Left lobe of liver (tissue), 2 donors: ENCODE data around the gene NTF3. TPM values are rescaled to one million over a fixed set of nuclear protein-coding genes. Genes with fewer than 3 reads are reported as not detected.

Experiments
- ATAC-seq: fragments of 200-7000 bp; cut with Tn5 transposase; one replicate; pipeline ENCODE4 v1.9.1; 2020; ENCODE audit warnings: mild to moderate bottlenecking, moderate library complexity
- DNase-seq: peaks from one replicate; pipeline ENCODE4 v3.0.0-alpha.2; 2020; ENCODE audit warnings: low spot score
- total RNA-seq: library from RNA; stranded (reverse); gene quantifications from one replicate; pipeline ENCODE4 v1.2.1, GENCODE V29; 2021
- donor health status: DM: no; HTN: no; CAD: no; lungs with moderate emphysema.
- donor health status: DM: no; HTN: yes; CAD: no.

The NTF3 gene
- total RNA-seq, 1 donor from 2014 or later, result 4.6 TPM

DNA sequence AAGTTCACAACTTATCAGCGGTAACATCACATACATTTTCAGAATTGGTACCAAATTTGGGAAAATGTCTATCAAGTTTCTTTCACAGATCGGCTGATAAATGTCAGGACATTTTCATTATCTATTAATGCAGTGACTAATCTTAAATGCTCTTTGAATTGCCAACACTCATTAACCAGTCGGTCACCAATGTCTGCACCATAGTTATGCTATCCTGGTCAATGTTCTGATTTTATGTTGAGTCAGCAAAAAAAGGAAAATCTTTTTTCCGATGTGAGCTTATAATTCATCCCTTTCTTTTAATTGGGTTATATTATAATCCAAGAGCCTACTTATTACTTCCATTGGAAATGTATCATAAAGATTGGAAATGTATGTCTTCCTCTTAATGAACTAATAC is 77.2 kb downstream of the NTF3 start:
- no peak for ATAC-seq
- DNase-seq, result no peak

DNA sequence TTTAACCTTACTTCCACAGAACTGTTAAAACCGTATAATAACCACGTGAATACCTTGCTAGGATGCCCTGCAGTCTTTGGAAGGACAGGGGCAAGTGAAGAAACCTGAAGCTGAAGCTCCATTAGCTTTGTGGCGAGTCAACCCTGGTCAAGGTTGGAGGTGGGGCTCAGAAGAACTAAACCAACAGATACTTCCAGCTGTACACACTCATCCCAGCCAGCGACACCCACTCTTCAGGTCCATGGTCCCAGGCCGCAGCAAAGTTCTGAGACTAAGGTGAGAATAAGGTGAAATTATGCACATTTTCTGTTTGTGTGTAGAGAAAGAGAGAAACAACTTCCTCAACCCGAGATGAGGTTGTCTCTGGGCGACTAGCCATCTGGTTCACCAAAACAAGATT is 77.6 kb downstream of the NTF3 start:
- no peak for ATAC-seq
- DNase-seq, result no peak

DNA sequence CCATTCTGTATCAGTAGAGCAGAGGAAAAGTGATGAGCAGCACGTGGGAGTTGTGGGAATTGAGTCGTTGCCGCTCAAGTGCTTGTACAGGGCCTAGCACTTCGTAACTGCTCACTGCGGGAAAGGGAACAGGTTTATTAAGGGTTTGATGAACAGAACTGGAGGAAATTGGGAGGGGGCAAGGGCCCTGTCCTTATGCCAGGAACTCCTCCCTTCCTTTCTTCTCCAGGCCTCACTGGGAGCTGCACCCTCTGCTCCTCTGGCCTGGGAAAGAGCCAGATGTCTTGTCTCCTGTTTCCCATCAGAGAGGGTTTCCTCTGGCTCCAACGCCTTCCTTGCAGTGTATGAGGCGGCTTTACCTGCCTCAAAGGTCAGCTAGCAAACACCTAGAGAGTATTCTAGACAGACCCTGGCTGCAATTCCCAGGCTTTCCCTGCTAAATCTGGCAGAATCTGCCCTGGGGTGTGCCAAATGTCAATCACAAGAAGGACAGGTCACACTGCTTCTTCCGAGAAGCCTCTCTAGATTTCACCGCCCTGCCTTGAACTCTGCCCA is 78.4 kb downstream of the NTF3 start:
- DNase-seq (no peak), ATAC-seq (no peak)

DNA sequence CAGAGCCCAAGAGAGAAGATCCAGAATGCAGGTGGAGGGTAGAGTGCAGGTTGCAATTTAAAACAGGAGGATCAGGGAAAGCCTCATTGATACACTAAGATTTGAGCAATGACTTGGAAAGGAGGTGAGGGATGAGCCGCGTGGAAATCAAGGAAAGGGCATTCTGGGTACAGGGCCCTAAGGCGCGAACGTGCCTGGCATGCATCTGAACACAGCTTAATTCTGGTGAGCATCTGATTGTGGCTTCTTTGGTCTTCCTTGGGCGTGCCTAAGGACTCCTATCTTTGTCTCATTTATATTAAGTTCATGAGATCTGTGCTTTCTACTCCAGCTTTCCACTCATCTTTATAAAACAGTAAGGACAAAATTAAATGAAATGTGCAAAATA is 79.3 kb downstream of the NTF3 start:
- no peak for ATAC-seq
- no peak for DNase-seq

DNA sequence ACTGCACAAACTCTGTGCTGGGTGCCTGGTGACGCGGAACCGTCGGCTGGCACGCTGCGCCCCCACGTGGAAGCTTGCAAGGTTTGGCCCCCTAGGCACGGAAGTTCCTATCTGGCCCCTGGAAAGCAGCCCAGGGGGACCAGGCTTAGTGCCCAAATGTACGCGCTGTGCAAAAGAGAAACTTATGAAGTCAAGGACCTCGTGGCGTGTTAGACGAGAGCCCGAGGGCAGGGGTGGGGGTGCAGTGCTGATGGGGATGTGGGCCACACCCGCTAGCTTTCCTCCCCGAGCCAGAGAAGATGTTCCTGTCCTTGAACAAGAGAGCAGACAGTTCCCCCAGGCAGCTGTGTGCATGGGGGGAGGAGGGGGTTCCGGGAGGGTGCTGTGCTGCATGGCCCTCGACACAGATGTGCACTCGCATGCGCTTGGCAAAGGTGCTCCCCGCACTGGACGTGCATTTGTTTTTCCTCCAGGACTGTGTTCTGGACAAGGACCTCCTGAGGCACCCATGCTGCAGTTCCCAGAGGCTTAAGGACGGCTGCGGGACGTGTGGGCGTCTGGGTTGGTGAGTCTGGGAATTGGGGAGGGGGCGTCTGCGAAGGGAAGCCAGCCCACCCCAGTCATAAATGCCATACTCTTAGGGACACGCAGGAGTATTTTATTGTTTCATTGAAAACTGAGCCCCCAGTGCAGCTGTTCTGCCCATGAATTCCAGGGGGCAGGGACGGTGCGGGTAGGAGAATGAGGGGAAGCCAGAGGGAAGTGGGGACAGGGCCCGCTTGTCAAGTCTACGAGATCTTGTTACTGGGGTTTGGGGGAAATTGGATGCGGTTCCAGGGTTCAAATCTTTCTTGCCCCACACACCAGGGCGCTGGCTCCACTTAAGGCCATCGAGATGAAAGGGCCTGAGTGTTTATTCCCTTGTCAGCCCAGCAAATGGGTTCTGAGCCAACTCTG is 80.0 kb downstream of the NTF3 start:
- DNase-seq (peak; percentile 62), ATAC-seq (peak; percentile 85)

DNA sequence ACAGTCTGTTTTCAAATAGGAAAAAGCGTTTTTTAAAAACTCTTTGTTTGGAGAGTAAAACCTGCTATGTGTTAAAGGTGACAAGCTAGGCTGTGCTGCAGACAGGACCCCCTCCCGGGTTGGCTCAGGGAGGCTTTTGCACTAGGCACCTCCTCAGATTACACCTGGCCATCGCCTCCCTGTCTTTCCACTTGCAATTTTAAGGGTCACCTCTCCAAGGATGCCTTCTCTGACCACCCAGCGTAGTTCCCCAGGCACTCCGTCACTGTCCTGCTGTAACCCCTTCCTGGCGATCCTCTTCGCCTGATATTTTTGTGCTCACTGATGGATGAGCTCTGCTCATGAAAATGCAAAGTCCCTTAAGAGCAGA is 80.7 kb downstream of the NTF3 start:
- no peak for ATAC-seq
- no peak for DNase-seq

DNA sequence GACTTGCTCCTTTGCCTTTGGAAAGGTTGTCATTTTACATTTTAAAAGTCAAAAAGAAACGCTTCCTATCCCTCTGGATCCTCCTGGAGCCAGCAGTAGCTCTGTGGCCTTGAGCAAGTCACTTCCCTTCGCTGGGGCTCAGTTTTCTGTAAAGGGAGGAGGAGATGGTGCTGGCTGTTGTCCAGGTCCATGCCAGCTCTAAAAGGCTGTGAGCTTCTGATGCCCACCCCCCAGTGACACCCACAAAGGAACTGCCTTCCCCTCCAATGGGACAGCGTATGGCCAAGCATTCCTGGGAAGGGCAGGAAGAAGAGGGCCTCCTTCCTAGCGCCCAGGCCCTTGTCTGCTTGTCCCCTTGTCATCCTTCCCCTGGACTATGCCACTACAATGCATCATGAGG is 81.5 kb downstream of the NTF3 start:
- ATAC-seq (no peak), DNase-seq (no peak)

DNA sequence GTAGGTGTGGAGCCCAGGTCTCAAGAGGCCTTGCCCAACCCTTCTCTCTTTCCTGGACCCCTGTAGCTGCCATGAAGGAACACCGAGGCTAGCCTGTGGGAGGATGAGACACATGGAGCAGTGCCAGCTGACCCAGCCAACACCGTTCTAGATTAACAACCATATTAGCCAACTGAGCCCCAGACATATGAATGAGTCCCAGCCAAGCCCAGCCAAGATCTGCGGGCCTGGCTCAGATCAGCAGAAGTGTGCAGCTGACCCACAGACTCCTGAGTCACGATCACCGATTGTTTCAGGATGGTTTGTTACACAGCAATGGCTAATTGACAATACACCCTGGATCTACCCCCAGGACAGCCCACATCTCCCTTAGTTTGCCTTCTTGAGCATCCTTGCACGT is 82.1 kb downstream of the NTF3 start:
- ATAC-seq (no peak), DNase-seq (no peak)

DNA sequence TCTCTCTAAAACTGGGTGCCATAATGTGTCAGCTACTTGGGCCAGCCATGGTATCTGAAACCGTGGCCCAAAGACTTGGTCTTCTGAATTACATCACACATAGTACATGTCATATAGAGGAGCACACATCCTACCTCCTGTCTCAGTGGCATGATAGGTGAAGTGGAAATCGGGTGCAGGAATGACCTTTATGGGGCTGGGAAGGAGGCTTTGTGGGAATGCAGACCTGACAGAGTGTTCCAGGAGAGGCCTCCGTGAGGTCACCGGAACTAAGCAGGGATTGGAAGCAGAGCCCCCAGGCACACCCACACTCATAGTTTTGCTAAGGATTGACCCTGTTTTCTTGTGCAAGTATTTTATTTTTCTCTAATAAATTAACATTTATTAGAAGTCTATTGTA is 82.6 kb downstream of the NTF3 start:
- ATAC-seq (no peak), DNase-seq (no peak)

DNA sequence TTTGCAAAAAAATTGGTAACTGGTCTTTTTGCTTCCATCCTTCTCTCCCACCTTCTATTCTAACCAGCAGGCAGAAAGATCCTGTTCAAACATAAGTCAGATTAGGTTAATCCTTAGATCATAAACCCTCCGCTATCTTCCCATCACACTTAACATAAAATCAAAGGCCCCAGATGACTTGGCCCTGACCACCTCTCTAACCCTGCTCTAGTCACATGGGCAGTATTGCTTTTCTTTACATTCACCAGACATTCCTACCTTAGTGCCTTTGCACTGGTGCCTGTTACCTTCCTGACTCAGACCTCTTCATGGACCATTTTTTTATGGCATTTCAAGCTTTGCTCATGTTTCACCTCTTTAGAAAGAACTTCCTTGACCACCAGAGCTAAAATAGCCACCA is 83.5 kb downstream of the NTF3 start:
- no peak for ATAC-seq
- DNase-seq, result no peak

DNA sequence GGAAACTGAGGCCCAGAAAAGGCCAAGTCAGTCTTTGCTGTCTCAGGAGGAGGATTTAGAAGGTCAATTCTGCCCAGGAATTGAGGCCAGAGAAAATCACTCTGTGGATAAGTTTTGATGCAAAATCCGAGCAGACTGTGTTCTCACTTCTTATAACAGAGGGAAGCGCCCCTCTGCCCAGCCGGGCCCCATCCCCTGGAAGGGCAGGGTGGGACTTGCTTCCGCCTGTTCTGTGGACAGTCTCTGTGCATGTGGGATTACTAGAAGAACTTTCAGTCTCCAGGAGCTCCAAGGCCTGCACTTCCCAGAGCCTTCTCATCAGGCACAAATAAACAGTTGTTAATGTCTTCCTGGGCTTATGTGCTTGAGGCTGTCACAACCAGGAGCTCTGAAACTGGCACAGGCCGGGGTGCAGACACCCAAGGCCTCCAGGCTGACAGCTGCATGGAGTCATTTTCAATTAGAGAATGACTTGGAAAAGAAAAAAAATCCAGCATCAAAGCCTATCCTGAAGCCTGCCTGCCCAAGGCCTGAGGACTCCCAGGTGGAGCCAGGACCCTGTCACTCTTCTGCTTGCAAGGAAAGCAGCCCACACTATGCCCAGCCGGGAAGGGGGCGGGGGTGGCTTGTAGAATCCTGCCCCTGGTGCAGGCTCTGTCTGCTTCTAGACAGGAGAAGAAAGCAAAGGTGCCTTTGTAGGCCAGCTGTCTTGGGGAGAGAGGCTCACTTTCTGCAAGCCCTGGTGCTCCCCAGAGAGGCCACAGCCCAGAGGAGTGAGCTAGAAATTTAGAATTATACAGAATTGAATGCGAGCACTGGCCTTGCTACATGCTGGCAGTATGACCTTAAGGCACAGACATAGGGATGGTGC is 84.7 kb downstream of the NTF3 start:
- DNase-seq, result no peak
- ATAC-seq, result no peak

DNA sequence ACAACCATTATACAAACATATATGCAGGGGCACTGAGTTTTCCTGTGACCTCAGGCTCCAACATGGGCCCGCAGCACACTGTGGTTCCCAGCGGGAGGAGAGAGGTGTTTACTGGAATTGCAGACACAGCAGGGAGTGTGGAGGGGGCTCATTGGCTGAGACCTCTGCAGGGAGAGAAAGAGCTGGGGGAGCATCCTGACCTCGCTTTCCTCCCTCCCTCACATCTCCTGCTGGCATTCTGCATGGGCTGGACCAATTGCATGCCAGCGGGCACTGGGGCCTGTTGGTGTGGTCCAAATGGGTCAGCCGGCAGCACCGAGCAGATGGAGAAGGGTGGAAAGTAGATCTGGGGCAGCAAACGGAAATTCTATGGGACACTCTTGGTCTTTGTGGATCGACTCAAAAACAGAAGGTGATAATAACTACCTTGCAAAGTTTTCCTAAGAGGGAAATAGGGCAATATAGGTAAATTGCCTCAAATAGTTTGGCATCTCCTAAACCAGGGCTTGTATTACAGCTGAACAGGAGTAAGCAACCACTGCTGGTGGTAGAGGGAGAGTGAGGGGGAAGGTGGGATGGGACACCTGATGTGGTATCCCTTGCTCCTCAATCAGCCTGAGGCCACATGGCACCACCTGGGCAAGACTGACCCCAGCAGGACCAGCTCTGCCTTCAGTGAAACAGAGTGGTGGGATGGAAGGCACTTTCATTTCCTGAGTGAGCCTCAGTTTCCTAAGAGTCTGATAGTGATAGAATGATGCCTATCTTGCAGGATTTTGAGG is 86.9 kb downstream of the NTF3 start:
- ATAC-seq, result no peak
- DNase-seq, result no peak

DNA sequence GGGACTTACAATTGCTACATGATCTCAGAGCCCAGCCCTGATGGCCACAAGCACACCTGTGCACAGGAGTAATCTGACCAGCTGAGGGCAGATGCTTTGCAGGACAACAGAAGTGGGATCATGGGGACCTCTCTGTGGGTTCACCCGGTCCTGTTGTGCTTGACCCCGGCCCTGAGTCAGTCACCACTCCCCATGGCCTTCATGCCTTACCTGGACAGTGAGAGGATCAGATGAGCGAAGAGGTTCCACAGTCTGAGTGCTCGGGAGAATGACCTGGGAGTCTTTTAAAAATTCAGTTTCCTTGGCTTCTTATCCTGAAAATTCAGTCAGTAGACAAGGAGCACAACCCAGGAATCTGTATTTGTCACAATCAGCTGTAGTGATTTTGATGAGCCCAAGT is 88.1 kb downstream of the NTF3 start:
- ATAC-seq, result no peak
- no peak for DNase-seq

DNA sequence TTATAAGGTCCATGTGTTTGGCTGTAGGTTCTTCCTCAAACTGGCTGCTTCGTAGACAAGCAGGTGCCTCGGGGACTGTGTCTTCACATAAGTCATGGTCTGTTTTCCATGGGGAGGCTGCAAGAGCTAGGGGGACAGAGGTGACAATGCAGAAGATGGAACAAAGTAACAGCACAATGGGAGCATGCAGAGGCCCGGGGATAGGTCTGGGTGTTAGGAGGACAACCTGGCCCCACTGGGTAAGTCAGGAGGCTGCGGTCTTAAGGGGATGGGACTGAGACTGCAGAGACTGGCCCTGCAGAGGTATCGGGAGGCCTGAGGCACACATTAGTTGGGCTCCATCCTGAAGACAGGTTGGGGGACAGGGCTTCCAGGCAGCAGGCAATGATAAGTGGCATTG is 88.9 kb downstream of the NTF3 start:
- no peak for ATAC-seq
- DNase-seq, result no peak

DNA sequence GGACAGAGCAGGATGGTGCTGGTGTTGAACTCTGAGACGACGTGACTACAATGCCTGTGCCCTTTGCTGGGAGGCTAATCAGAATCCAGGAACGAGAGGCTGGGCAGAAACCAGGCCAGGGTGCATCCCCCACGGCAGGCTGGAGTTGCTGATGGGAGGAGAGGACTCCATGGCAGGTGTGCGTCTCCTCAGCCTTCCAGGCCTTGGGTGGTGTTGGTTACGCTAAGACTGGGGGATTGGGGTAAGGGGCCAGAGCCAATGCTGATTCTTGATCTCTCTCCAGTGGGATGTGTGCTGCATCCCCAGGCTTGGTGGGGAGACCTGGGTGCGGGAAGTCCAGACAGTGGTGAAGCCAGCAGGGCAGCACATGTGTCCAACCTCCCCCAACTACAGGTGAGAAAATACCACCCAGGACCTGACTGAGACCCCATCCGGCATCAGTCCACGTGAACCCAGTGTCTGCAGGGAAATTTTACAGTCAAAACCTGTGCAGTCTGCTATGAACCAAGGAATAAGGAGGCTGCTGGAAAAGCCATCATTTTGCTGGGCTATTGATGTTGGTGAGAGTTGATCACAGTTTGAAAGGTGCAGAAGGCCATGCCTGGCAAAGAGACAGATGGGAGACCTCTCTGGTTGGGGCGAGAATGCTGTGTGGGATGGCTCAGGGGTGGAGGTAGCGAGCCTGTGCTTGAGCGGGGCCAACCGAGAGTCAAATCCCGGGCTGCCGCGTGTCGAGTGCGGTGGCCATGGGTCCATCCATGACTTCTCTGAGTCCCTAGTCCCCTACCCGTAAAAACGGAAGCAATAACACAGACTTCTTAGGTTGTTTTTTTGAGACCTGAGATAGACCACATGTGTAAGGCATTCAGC is 89.8 kb downstream of the NTF3 start:
- no peak for DNase-seq
- no peak for ATAC-seq

DNA sequence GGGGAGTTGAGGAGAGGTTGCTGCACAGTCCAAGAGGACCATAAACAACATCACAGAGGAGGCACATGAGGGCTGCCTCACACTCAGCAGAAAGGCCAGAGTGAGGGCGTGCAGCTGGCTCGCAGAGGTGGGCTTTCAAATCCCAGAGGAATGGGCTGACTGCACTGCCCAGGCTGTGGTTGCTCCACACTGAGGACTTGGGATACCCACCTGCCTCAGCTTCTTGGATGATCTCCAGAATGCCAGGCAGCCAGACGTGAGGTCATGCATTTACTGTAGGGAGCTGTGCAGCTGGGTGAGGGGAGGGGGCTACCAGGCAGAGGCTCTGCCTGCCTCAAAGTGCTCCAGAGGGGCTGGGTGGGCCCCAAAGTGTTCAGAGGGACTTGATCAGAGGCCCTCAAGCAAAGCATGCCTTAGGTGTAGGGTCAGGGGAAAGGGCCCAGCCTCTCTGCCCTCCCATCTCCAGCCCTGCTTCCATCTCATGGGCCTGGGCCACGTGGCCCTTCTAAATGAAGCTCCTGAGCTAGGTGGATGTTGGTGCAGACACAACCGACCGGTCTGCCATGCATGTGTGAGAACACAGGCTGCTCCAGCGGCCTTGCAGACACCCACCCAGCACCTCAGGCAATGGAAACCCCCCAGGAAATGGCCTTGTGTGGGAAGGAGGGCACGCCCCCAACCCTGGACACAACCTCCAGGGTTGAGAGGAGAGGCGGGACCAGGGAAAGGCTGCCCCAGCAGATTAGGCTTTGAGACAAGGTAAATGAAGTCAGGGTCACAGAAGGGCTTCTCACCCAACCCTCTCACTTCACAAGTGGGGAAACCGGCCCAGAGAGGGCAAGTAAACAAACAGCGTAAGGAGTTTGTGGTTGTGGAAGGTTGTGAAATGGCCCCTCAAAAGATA is 90.8 kb downstream of the NTF3 start:
- no peak for ATAC-seq

DNA sequence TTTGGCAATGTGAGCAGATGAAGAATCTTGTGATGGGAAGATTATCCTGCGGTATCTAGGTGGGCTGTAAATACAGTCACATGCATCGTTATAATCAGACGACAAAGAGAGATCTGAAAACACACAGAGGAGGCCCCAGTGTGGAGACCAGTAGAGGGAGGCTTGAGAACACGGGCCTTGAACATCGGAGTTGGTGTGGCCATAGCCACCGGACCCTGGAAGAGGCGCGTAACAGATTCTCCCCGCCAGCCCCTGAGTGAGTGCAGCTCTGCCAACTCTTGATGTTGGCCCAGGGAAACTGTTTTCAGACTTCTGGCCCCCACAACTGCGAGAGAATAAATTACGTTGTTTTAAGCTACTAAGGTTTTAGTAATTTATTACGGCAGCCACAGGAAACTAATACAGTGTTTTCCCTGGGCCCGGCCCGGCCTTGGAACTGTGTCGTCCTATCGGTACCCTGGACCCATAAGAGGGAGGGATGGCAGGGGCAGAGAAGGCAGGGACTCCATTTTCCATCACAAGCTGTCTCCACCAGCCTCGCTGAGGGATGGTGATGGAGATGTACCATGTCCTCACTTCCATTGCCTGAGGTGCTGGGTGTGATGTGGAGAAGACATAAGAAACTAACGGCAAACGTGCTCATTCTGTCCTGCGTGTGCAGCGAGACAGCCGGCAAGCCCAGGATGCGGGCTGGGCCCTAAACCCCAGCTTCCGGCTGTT is 91.6 kb downstream of the NTF3 start:
- DNase-seq (no peak), ATAC-seq (no peak)

More for the DNA sequence above, 90.8 kb downstream of the NTF3 start:
- no peak for DNase-seq

DNA sequence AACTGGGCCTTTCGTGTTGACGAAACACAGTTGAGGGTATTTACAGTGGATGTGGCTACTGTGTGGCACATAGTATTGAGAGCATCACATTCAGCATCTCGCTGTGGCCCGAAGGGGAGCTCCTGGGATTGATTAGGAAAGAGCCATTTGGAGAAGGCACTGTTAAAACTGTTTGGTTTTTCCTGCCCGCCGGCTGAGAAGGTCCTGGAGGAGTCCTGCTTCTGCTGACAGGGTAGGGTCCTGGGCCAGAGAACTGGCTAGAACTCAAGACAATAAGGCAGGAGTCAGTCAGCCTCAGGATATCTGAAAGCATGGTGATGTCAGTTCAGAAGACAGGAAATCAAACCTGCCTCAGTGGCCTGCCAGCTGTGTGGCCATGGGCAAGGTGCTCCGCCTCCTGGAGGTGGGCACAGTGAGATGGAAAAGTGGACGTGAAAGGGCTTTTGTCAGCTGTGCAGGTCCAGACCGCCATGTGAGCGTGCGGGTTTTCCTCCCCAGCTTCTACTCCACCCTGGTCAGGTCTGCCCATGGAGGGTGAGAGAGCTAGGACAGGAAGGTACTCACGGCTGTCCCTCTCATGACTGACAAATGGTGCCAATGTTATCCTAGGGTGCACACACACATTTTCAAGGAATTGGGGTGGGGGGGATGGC is 92.3 kb downstream of the NTF3 start:
- no peak for DNase-seq
- no peak for ATAC-seq
